Measurements from ENCODE around the gene OR2AJ1. TPM values are rescaled to one million over a fixed set of nuclear protein-coding genes. Genes with fewer than 3 reads are reported as not detected.
A peak's percentile ranks its signal among the peaks of the same experiment; 100 is the strongest.

Gene OR2AJ1
- total RNA-seq, 6 experiments from 2014 or later, result not detected

DNA sequence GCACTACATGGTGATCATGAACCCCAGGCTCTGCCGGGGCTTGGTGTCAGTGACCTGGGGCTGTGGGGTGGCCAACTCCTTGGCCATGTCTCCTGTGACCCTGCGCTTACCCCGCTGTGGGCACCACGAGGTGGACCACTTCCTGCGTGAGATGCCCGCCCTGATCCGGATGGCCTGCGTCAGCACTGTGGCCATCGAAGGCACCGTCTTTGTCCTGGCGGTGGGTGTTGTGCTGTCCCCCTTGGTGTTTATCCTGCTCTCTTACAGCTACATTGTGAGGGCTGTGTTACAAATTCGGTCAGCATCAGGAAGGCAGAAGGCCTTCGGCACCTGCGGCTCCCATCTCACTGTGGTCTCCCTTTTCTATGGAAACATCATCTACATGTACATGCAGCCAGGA lies 28.7 kb upstream of the OR2AJ1 start:
- DNase-seq (no peak), ATAC-seq (peak in 1 of 4 donors; percentile 29)
- no peak overlapping the region for H3K4me3 ChIP-seq
- WGBS (ENCODE audit: insufficient coverage, low coverage, low lambda C conversion rate, missing lambda C conversion rate), result 56% methylated on average over 3 of the region's 14 CpGs
- intact Hi-C loops (cut with DNase I), result no loop called here
- H3K4me1 ChIP-seq, result no peaks in the 10 kb centered on the region
- no peak overlapping the region for H3K27ac ChIP-seq
- H3K9me3 ChIP-seq, result no peaks in the 10 kb centered on the region
- TF ChIP-seq POLR2A (IDR thresholded peaks at IDR 0.05), result no peak
- TF ChIP-seq, protein P1, sequence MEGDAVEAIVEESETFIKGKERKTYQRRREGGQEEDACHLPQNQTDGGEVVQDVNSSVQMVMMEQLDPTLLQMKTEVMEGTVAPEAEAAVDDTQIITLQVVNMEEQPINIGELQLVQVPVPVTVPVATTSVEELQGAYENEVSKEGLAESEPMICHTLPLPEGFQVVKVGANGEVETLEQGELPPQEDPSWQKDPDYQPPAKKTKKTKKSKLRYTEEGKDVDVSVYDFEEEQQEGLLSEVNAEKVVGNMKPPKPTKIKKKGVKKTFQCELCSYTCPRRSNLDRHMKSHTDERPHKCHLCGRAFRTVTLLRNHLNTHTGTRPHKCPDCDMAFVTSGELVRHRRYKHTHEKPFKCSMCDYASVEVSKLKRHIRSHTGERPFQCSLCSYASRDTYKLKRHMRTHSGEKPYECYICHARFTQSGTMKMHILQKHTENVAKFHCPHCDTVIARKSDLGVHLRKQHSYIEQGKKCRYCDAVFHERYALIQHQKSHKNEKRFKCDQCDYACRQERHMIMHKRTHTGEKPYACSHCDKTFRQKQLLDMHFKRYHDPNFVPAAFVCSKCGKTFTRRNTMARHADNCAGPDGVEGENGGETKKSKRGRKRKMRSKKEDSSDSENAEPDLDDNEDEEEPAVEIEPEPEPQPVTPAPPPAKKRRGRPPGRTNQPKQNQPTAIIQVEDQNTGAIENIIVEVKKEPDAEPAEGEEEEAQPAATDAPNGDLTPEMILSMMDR (IDR thresholded peaks at IDR 0.05), result no peak
- no peaks in the 10 kb centered on the region for H3K36me3 ChIP-seq
- H3K27me3 ChIP-seq, result no peaks in the 10 kb centered on the region

DNA sequence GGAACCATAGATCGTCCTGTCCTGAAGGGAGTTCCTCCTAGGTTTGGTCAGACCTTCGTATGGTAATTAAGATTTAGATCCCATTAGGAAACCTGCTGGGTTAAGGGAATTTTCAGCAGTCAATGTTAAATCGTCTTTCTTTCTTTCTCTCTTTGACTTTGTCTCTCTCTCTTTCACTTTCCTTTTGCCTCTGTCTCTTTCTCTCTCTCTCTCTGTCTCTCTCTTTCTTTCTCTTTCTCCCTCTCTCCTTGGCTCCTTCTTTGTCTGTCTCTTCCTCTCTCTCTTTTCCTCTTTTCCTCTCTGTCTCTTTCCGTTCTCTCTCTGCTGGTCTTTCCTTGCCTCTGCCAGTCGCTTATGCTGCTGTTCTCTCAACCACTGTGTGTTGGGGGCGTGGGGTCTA lies 20.6 kb upstream of the OR2AJ1 start:
- H3K27ac ChIP-seq, result no peak overlapping the region
- H3K4me3 ChIP-seq, result no peak overlapping the region
- ATAC-seq (no peak), DNase-seq (no peak)
- no peak for TF ChIP-seq POLR2A (IDR thresholded peaks at IDR 0.05)
- TF ChIP-seq, protein P1 (IDR thresholded peaks at IDR 0.05), result no peak
- WGBS (ENCODE audit: insufficient coverage, low coverage, low lambda C conversion rate, missing lambda C conversion rate), result 65% methylated on average over 6 of the region's 6 CpGs
- H3K27me3 ChIP-seq, result no peaks in the 10 kb centered on the region
- no peaks in the 10 kb centered on the region for H3K4me1 ChIP-seq
- no peaks in the 10 kb centered on the region for H3K9me3 ChIP-seq
- no peaks in the 10 kb centered on the region for H3K36me3 ChIP-seq
- intact Hi-C loops (cut with DNase I), result no loop called here

DNA sequence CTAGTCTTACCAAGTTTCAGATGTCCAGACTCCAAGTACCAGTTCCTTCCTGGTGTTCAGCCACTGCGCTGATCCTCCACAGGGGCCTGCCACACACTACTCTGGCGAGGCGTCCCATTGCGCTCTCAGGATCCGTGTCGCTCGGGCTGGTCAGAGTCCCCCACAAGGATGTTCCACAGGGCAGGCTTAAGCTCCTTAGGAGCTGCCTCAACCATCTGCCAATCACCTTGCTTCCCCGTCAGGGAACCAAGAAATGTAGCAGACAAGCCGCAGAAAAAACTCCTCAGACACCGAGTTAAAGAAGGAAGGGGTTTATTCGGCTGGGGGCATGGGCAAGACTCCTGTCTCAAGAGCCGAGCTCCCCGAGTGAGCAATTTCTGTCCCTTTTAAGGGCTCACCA lies 19.5 kb upstream of the OR2AJ1 start:
- H3K27me3 ChIP-seq, result no peaks in the 10 kb centered on the region
- no peaks in the 10 kb centered on the region for H3K4me1 ChIP-seq
- TF ChIP-seq, protein P1 (IDR thresholded peaks at IDR 0.05), result no peak
- TF ChIP-seq POLR2A (IDR thresholded peaks at IDR 0.05), result no peak
- H3K36me3 ChIP-seq, result no peaks in the 10 kb centered on the region
- intact Hi-C loops (cut with DNase I), result no loop called here
- H3K9me3 ChIP-seq, result no peaks in the 10 kb centered on the region
- no peak overlapping the region for H3K4me3 ChIP-seq
- ATAC-seq (no peak), DNase-seq (no peak)
- WGBS (ENCODE audit: insufficient coverage, low coverage, low lambda C conversion rate, missing lambda C conversion rate), result 75% methylated on average over 5 of the region's 13 CpGs
- H3K27ac ChIP-seq, result no peak overlapping the region

DNA sequence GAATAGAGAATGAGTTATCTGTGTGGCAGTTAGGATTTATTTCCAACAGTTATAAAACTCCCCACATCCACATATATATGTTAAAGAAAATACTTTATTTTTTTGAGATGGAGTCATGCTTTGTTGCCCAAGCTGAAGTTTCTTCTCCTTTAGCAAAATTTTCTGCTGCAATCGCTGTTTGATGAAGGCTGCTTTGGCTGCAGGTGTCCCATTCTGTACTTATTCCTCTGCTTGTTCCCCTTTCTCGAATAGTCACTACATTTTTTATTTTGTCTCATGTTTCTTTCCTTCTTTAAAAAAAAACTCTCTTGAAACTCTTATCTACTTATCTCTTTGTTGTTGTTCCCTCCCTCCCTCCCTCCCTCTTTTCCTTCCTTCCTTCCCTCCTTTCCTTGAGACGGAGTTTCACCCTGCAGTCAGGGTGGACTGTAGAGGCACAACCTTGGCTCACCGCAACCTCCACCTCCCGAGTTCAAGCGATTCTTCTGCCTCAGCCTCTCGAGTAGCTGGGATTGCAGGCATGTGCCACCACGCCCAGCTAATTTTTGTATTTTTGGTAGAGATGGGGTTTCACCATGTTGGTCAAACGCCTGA lies 18.7 kb upstream of the OR2AJ1 start:
- no peak overlapping the region for H3K4me3 ChIP-seq
- no peaks in the 10 kb centered on the region for H3K27me3 ChIP-seq
- intact Hi-C loops (cut with DNase I), result no loop called here
- no peak for DNase-seq
- no peaks in the 10 kb centered on the region for H3K36me3 ChIP-seq
- 34% methylated on average over 8 of the region's 9 CpGs for WGBS (ENCODE audit: insufficient coverage, low coverage, low lambda C conversion rate, missing lambda C conversion rate)
- no peaks in the 10 kb centered on the region for H3K4me1 ChIP-seq
- H3K27ac ChIP-seq, result no peak overlapping the region
- H3K9me3 ChIP-seq, result no peaks in the 10 kb centered on the region
- TF ChIP-seq, protein P1 (IDR thresholded peaks at IDR 0.05), result no peak
- no peak for TF ChIP-seq POLR2A (IDR thresholded peaks at IDR 0.05)
- ATAC-seq, result no peak

All from right lobe of liver (tissue), 6 donors.